ENCODE data around the gene KLRB1.
"Not testable (repeated sequence)": the region's sequence is repeated elsewhere in the genome, so short reads cannot be mapped to it uniquely, and the experiment has no call there.

Gene KLRB1

GRCh38 chr12:9607716-9608115 lies at the start of gene KLRB1:
TSS of gene KLRB1 (minus strand) at chr12:9607916. CDS start at chr12:9607839, 77 bp downstream.
- no peak for DNase-seq (ENCODE audit: low spot score)

DNA sequence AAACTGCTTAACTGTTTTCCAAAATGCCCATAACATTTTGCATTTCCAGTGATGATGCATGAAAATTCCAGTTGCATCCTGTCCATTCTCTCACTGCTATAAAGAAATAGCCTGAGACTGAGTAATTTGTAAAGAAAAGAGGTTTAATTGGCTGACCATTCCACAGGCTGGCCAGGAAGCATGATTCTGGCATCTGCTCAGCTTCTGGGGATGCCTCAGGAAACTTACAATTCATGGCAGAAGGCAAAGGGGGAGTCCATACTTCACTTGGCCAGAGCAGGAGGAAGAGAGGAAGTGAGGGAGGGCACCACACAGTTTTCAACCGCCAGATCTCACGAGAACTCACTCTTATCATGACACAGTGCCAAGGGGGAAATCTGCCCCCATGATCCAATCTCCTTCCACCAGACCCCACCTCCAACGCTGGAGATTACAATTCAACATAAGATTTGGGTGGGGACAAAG lies 43.6 kb upstream of the KLRB1 start:
- no peak for DNase-seq (ENCODE audit: low spot score)

- DNase-seq (ENCODE audit: low spot score) = no peak
Observed at GRCh38 chr12:9650151-9650576, 42.4 kb upstream of the KLRB1 start.

DNA sequence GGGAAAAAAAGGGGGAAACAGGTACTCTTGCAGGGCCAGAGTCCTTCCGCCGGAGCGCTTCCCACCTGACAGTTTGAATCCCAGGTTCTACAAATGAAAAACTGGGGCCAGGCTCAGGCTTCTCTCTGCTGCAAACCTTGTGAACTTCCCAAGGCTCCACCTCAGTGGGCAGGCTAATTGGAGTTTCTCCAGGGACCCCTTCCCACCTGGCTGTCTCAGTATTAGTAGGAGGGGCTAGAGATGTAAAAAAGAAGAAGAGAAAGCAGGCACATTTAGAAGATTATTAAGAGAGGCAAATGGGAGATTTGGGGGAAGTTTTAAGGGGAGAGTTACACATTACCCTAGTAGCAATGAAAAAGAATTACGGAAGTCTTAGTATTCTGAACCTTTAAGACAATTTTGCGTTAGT lies 41.8 kb upstream of the KLRB1 start:
- no peak for DNase-seq (ENCODE audit: low spot score)

DNA sequence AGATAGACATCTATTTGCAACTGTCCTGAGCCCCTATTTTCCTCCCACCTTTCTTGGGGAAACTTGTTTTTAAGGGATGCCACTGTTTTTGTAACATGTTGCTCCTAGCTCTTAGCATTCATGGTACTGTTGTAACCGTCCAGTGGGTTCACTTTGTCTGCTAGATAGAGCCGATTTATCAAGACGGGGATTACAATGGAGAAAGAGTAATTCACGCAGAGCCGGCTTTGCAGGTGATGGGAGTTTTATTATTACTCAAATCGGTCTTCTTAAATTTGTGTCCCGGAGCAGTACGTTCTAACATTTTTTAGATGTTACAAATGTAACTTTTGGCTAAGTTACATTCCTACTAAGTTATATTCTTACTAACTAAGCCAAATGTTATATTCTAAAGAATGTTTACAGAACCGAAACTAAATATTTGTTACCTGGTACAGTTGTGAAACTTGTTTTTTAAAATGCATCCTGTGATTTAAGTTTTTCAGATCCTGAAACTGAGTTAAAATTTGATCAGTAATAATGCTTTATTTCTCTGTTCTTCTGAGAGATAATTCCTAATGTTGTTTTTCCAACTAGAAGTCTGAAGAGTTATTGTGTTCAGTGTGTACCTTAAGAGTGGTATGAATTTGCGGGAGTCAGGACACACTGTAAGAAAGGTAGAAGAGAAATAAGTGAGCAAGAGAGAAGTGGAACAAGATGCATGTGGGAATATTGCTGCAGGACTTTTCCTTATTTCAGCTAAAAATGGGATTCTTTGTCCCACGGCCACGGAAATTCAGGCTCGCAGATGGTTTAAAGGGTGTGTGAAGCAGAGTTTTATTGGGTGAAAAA lies 41.2 kb upstream of the KLRB1 start:
- DNase-seq (ENCODE audit: low spot score) = no peak

- DNase-seq (ENCODE audit: low spot score) = peak; percentile 93
Observed at GRCh38 chr12:9647825-9648700, 40.3 kb upstream of the KLRB1 start.

- no peak for DNase-seq (ENCODE audit: low spot score)
Observed at GRCh38 chr12:9646794-9647781, 39.4 kb upstream of the KLRB1 start.

DNA sequence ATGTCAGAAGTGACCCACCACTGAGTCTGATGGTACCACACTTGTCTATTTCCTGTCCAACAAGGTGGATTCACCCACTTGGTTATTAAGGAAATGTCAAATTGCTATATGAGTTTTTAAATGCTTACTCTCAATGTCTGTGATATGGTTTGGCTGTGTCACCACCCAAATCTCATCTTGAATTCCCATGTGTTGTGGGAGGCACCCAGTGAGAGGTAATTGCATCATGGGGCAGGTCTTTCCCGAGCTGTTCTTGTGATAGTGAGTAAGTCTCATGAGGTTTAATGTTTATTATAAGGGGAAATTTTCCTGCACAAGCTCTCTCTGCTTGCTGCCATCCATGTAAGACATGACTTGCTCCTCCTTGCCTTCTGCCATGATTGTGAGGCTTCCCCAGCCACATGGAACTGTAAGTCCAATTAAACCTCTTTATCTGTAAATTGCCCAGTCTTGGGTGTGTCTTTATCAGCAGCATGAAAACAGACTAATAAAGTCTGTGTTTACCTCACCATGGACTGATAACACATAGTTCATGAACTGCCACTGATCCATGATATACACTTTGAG lies 37.4 kb upstream of the KLRB1 start:
- DNase-seq (ENCODE audit: low spot score) = not testable (repeated sequence)

GRCh38 chr12:9643266-9643660 lies 35.5 kb upstream of the KLRB1 start:
- DNase-seq (ENCODE audit: low spot score) = no peak

GRCh38 chr12:9642606-9643265 lies 35.0 kb upstream of the KLRB1 start:
- no peak for DNase-seq (ENCODE audit: low spot score)

DNA sequence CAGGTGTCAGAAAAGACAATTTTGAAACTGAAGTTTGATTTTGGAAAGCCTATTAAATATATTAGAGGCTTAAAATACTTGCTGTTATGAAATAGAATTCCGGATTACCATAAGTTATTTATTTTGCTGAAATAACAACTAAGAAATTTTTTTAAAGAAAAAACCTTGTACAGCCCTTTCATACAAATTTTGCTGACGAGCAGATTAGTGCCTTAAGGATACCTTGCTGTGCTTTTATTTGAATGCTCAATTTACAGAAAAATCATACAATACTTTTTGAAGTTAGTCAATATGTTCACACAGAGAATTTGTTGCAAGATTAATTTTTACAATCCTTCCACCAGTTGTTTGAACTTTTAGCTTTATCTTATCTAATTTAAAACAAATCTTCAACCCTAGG lies 32.3 kb upstream of the KLRB1 start:
- no peak for DNase-seq (ENCODE audit: low spot score)

DNA sequence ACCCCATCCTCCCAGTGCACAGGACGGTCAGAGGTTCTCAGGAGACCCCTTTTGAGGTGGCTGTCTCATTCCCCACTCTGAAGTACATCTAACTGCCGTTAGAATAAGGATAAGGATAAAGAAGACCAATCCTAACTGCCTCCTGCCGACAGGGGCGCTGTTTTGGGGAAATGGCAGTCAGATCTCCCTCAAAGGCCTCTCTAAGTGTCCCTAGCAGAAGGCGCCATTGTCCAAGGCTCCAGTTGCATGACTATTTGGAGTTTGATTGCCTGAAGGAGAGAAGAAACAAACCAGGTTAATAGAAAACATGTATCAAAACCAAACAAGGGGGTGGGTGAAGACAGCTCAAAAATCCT lies 29.1 kb upstream of the KLRB1 start:
- DNase-seq (ENCODE audit: low spot score) = no peak

GRCh38 chr12:9636150-9636850 lies 28.6 kb upstream of the KLRB1 start:
- DNase-seq (ENCODE audit: low spot score) = no peak

GRCh38 chr12:9634969-9635754 lies 27.4 kb upstream of the KLRB1 start:
- no peak for DNase-seq (ENCODE audit: low spot score)

GRCh38 chr12:9634177-9634803 lies 26.6 kb upstream of the KLRB1 start:
- no peak for DNase-seq (ENCODE audit: low spot score)

GRCh38 chr12:9632766-9633165 lies 25.1 kb upstream of the KLRB1 start:
- DNase-seq (ENCODE audit: low spot score) = no peak

GRCh38 chr12:9626821-9627220 lies 19.1 kb upstream of the KLRB1 start:
- no peak for DNase-seq (ENCODE audit: low spot score)

DNA sequence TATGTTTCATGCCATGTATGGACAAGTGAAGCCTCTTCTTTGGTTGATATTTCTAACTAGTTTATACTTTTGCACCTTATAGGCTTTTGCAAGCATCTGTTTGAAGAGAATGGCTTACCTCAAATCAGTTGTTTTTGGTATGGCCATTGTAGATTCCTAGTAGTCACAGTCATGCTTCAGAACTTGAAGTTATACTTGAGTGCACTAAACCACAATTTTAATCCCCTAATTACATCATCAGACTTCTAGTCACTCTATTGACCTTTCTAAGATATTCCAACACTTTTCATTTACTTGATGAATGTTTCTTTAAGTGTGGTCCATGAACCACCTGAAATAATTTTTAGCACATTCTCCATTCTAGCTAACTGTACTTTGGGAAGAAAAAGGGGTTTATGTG lies 18.6 kb upstream of the KLRB1 start:
- DNase-seq (ENCODE audit: low spot score) = no peak

GRCh38 chr12:9625019-9625418 lies 17.3 kb upstream of the KLRB1 start:
- no peak for DNase-seq (ENCODE audit: low spot score)
